Chondrocyte (in vitro differentiated cells): ENCODE data around the gene PTCRA. TPM values are rescaled to one million over a fixed set of nuclear protein-coding genes. Genes with fewer than 3 reads are reported as not detected.

ENCODE experiments used
- DNase-seq: peaks from one replicate; pipeline ENCODE4 v3.0.0; 2021; ENCODE audit warnings: mixed read lengths, low spot score
- H3K27ac Mint-ChIP-seq: one replicate; pipeline ENCODE4 v1.8.0; 2021; ENCODE audit warnings: mild to moderate bottlenecking, moderate library complexity, mixed read lengths; ENCODE audit not compliant: unreplicated experiment
- H3K27me3 Mint-ChIP-seq: 2 replicates; pipeline ENCODE4 v1.8.0; 2021; ENCODE audit warnings: low read depth, mixed read lengths
- H3K36me3 Mint-ChIP-seq: 2 replicates; pipeline ENCODE4 v1.8.0; 2021; ENCODE audit warnings: low read depth, mixed read lengths
- H3K4me1 Mint-ChIP-seq: 2 replicates; pipeline ENCODE4 v1.8.0; 2021; ENCODE audit warnings: low read depth, mild to moderate bottlenecking, mixed read lengths
- H3K4me3 Mint-ChIP-seq: one replicate; pipeline ENCODE4 v1.8.0; 2021; ENCODE audit warnings: mild to moderate bottlenecking, moderate library complexity, mixed read lengths; ENCODE audit not compliant: unreplicated experiment
- H3K9me3 Mint-ChIP-seq: 2 replicates; pipeline ENCODE4 v1.8.0; 2021; ENCODE audit warnings: low read depth, mixed read lengths
- total RNA-seq: library from RNA; stranded (reverse); gene quantifications from 3 replicates; pipeline ENCODE4 v1.2.1, GENCODE V29; 2021
- TF ChIP-seq, protein P1 (sequence below): fragments of 200-600 bp; sonication (generic); IDR thresholded peaks from 2 replicates; pipeline ENCODE4 v1.5.0; 2021; ENCODE audit warnings: antibody characterized with exemption, mild to moderate bottlenecking, moderate library complexity

The PTCRA gene
- total RNA-seq, 1 donor from 2014 or later: not detected

DNA sequence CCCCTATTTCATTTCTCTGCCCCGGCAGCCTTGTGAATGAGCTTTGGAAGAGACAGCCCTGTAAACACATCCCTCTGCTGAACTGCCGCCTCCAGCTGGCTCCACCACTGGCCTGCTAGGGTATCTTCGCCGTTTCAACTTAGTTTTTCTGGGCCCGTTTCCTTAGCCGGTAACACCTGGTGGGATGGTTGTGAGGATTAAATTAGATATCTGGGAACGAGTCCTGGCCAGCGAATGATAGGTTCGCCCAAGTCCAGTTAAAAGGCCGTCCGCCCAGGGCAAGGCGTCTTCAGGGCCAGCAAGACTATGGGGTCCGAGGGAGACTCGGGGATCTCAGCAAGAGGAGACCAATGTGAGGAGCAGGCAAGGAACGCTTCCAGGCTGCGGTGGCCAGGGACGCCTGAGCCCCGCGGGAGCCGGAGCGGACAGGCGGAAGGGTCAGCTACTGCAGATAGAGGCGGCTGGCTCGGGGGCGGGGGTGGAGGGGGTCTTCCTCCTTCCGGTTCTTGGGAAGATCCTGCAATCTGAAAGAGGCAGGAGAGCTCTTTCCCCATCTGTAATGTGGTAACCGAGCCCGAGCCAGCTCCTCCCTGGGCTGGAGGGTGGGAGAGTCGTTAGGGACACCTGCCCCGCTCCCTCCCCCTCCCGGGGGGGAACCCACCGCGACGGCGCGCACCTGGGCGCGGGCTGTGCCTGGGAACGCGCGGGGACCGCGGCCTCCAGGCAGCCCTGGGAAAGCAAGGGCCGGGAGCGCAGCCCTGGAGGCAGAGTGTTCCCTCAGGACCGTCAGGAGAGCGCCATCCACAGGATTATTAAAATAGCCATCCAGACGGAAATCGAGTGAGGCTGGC is 4.5 kb upstream of the PTCRA start:
- Mint-ChIP-seq H3K27me3 (no peaks in the 10 kb centered on the region), H3K27ac (no peak overlapping the region), H3K4me3 (peak overlapping the region; percentile 29), H3K9me3 (no peaks in the 10 kb centered on the region), H3K4me1 (peaks cover 4% of the 10 kb centered on the region), H3K36me3 (no peaks in the 10 kb centered on the region)
- peak; percentile 51 for DNase-seq
- TF ChIP-seq, protein P1, sequence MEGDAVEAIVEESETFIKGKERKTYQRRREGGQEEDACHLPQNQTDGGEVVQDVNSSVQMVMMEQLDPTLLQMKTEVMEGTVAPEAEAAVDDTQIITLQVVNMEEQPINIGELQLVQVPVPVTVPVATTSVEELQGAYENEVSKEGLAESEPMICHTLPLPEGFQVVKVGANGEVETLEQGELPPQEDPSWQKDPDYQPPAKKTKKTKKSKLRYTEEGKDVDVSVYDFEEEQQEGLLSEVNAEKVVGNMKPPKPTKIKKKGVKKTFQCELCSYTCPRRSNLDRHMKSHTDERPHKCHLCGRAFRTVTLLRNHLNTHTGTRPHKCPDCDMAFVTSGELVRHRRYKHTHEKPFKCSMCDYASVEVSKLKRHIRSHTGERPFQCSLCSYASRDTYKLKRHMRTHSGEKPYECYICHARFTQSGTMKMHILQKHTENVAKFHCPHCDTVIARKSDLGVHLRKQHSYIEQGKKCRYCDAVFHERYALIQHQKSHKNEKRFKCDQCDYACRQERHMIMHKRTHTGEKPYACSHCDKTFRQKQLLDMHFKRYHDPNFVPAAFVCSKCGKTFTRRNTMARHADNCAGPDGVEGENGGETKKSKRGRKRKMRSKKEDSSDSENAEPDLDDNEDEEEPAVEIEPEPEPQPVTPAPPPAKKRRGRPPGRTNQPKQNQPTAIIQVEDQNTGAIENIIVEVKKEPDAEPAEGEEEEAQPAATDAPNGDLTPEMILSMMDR: peak; percentile 43

- TF ChIP-seq, protein P1: no peak
- H3K27me3 Mint-ChIP-seq: no peaks in the 10 kb centered on the region
- no peaks in the 10 kb centered on the region for H3K9me3 Mint-ChIP-seq
- no peak overlapping the region for H3K27ac Mint-ChIP-seq
- peak; percentile 18 for DNase-seq
- no peaks in the 10 kb centered on the region for H3K36me3 Mint-ChIP-seq
- H3K4me3 Mint-ChIP-seq: no peak overlapping the region
- H3K4me1 Mint-ChIP-seq: peaks cover 4% of the 10 kb centered on the region
Measured at GRCh38 chr6:42914546-42914945, 1.3 kb upstream of the PTCRA start.

- no peak for DNase-seq
- Mint-ChIP-seq H3K27ac (no peak overlapping the region), H3K36me3 (no peaks in the 10 kb centered on the region), H3K4me3 (no peak overlapping the region), H3K9me3 (no peaks in the 10 kb centered on the region), H3K27me3 (no peaks in the 10 kb centered on the region), H3K4me1 (peaks cover 1% of the 10 kb centered on the region)
- TF ChIP-seq, protein P1: no peak
Measured at GRCh38 chr6:42916288-42916687, 435 bp downstream of the PTCRA start.

GRCh38 chr6:42921801-42922200 is 5.9 kb downstream of the PTCRA start:
- Mint-ChIP-seq H3K36me3 (no peaks in the 10 kb centered on the region), H3K27me3 (no peaks in the 10 kb centered on the region), H3K4me1 (no peaks in the 10 kb centered on the region), H3K27ac (no peak overlapping the region), H3K9me3 (no peaks in the 10 kb centered on the region), H3K4me3 (no peak overlapping the region)
- TF ChIP-seq, protein P1: no peak
- DNase-seq: no peak

DNA sequence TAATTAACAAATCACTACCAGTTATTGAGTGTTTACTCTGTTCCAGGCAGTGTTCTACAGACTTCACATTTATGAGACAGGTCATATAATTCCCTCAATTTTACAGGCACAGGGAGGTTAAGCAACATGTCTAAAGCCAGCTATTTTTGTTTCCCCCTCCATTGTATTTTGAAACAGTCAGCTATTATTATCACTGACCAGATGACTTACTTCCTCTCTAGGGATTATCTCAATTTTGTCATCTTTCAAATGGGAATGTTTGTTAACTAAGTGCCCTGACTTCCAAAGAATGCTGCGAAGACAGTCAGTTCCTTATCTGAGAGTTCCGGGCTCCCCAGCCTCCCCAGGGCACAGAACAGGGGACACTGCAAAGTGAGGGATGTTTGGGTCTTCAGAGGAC is 7.8 kb downstream of the PTCRA start:
- Mint-ChIP-seq H3K27ac (no peak overlapping the region), H3K27me3 (no peaks in the 10 kb centered on the region), H3K4me1 (peaks cover 4% of the 10 kb centered on the region), H3K4me3 (no peak overlapping the region), H3K9me3 (no peaks in the 10 kb centered on the region), H3K36me3 (no peaks in the 10 kb centered on the region)
- TF ChIP-seq, protein P1: no peak
- no peak for DNase-seq
